WI38 (cell line): Measurements from ENCODE around the gene HHIP.

Experiments
- H3K4me3 ChIP-seq: 2 replicates; pipeline ENCODE4 v1.5.1; 2011; ENCODE audit warnings: low read depth, mild to moderate bottlenecking, control low read depth, low read length
- CTCF ChIP-seq: IDR thresholded peaks from 2 replicates; pipeline ENCODE4 v1.5.1; 2012; ENCODE audit warnings: low read depth, mild to moderate bottlenecking, control low read depth, low read length

The HHIP gene

GRCh38 chr4:144656850-144657249 lies 10.9 kb downstream of the HHIP start:
- no peak overlapping the region for H3K4me3 ChIP-seq
- TF ChIP-seq CTCF, result no peak

GRCh38 chr4:144658015-144658567 lies 12.1 kb downstream of the HHIP start:
- TF ChIP-seq CTCF, result no peak
- no peak overlapping the region for H3K4me3 ChIP-seq

- H3K4me3 ChIP-seq, result no peak overlapping the region
- TF ChIP-seq CTCF, result no peak
These were observed 12.9 kb downstream of the HHIP start for GRCh38 chr4:144658903-144659302.

GRCh38 chr4:144659447-144659846 lies 13.5 kb downstream of the HHIP start:
- H3K4me3 ChIP-seq, result no peak overlapping the region

GRCh38 chr4:144663834-144664475 lies 18.0 kb downstream of the HHIP start:
- no peak for TF ChIP-seq CTCF
- H3K4me3 ChIP-seq, result no peak overlapping the region

More at GRCh38 chr4:144659447-144659846, 13.5 kb downstream of the HHIP start:
- TF ChIP-seq CTCF, result no peak

- no peak for TF ChIP-seq CTCF
- H3K4me3 ChIP-seq, result no peak overlapping the region
These were observed 20.7 kb downstream of the HHIP start for GRCh38 chr4:144666539-144667175.

- TF ChIP-seq CTCF, result no peak
- H3K4me3 ChIP-seq, result no peak overlapping the region
These were observed 21.5 kb downstream of the HHIP start for GRCh38 chr4:144667500-144667899.
